T-helper 1 cell (primary cell): ENCODE results near the gene HOXA2.

ENCODE experiments used
- DNase-seq, 5 donors: peaks; one replicate each; pipeline ENCODE4 v3.0.0-alpha.2; 2012 to 2020

Gene HOXA2

GRCh38 chr7:27071622-27072390 lies 30.7 kb downstream of the HOXA2 start:
- no peak for DNase-seq

DNA sequence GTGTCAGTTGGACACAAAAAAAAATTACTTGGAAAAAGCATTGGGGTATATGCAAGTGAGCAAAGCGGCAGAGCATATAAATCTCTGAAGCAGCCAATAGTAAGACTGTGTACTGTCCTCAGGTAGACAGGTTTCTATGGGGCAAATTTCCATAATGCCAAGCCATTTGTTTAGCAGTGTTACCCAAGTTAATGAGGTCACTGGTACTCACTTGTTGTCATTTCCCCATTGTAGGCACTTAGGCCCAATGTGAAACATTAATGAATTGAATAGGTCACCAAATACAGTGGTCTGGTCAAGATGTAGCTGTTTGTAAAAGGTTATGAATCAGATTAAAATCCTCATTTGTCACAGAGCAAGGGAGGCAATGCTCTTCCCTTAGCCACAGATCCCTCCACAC lies 34.2 kb downstream of the HOXA2 start:
- no peak for DNase-seq

- DNase-seq: no peak
These were observed 36.3 kb downstream of the HOXA2 start for GRCh38 chr7:27066148-27066547.

- DNase-seq: no peak
These were observed 36.8 kb downstream of the HOXA2 start for GRCh38 chr7:27065709-27066108.

GRCh38 chr7:27064661-27065060 lies 37.8 kb downstream of the HOXA2 start:
- DNase-seq: no peak

DNA sequence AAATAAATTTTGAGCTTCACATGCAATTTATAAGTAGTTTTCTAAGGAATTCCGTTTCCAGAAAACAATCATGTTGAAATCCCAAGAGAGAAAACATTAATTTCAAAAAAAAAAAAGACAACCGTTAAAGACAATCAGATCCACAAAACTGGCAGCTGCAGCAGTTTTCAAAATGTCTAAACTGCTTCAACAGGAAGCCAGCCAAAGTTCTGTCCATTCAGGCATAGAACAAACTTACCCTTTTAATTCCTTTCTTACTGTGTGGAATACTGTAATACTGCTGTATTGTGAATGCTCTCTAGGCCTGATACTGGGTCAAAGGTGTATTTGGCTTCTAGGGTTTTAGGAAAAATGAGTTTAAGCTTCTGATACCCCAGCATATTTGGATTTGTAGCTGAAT lies 38.3 kb downstream of the HOXA2 start:
- no peak for DNase-seq

DNA sequence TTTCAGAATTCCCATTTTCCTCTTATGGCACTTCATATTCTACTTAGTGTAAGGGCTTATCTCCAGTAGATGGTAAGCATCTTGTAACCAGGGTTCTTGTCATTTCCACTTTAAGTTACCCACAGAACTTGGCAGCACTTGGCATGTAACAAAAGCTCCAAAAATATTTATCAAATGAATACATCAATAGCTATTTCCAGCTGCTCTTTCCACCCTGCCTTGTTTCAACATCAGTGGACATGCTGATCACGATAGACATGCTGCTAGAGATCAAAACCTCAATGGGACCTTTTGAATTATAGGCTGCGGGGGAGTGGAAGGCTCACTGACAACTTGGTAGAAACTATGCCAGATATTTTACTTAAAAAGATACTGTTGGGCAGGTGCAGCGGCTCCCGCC lies 39.5 kb downstream of the HOXA2 start:
- DNase-seq: no peak

GRCh38 chr7:27053153-27053552 lies 49.3 kb downstream of the HOXA2 start:
- no peak for DNase-seq

DNA sequence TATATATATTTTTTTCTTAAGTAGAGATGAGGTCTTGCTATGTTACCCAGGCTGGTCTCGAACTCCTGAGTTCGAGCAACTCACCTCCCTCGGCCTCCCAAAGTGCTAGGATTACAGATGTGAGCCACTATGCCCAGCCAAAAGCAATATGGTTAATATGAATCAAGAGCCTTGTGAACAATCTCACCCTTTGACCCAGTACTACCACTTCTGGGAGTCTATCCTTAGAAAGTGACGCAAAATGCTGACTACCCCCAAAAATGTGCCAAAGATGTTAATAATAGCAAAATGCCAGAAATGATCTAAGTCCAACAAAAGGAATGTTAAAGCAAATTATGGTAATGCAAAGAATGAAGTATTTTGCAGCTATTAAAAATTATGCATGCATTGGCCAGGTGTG lies 51.0 kb downstream of the HOXA2 start:
- no peak for DNase-seq
